Panc1 (cell line): ENCODE results near the gene SNX15. TPM values are rescaled to one million over a fixed set of nuclear protein-coding genes. Genes with fewer than 3 reads are reported as not detected.

Experiments
- ATAC-seq: fragments of 200-7000 bp; cut with Tn5 transposase; 2 replicates; pipeline ENCODE4 v1.9.1; 2020; ENCODE audit warnings: mild to moderate bottlenecking, moderate library complexity
- BruUV-seq: library from RNA; stranded (reverse); fragments of 400-500 nt; replicated peaks from 2 replicates; lab custom pipeline; 2021; lab: Mats Ljungman, UMichigan
- CTCF ChIA-PET: fragments of 300-600 bp; sonication (Branson Sonifier 250); formaldehyde crosslinking; loops from one replicate; lab custom pipeline; 2022; ENCODE audit warnings: antibody characterized with exemption; lab: Charles Lee
- POLR2A ChIA-PET: fragments of 300-600 bp; sonication (Branson Sonifier 250); formaldehyde crosslinking; loops from one replicate; lab custom pipeline; 2022; ENCODE audit warnings: antibody characterized with exemption; lab: Charles Lee
- DNase-seq: peaks from one replicate; pipeline ENCODE4 v3.0.0-alpha.2; 2010; ENCODE audit warnings: low read depth, low spot score
- H3K27ac ChIP-seq: 2 replicates; pipeline ENCODE4 v1.5.1; 2011; ENCODE audit warnings: mild to moderate bottlenecking, low read length, inconsistent platforms
- H3K27me3 ChIP-seq: fragments of 200-500 bp; sonication (Bioruptor generic); 2 replicates; pipeline ENCODE4 v1.6.0; 2014; ENCODE audit warnings: low read length, inconsistent platforms; ENCODE audit not compliant: control insufficient read depth, insufficient read depth
- H3K36me3 ChIP-seq: fragments of 200-500 bp; sonication (Bioruptor generic); 2 replicates; pipeline ENCODE4 v1.5.1; 2014; ENCODE audit warnings: inconsistent platforms, mild to moderate bottlenecking, low read length, moderate library complexity; ENCODE audit not compliant: control insufficient read depth, insufficient read depth
- H3K4me1 ChIP-seq: 2 replicates; pipeline ENCODE4 v1.5.1; 2011; ENCODE audit warnings: inconsistent platforms, mild to moderate bottlenecking, low read length, moderate library complexity; ENCODE audit not compliant: control insufficient read depth, insufficient read depth
- H3K4me3 ChIP-seq, 2 experiments: 2 replicates each; pipeline ENCODE4 v1.5.1; 2011 to 2012; ENCODE audit warnings: low read depth in 2 of 2, low read length in 2 of 2, mild to moderate bottlenecking in 2 of 2, inconsistent platforms in 1 of 2, moderate library complexity in 1 of 2
- H3K9me3 ChIP-seq: fragments of 200-500 bp; sonication (Bioruptor generic); 2 replicates; pipeline ENCODE4 v1.5.1; 2014; ENCODE audit warnings: low read depth, mild to moderate bottlenecking, inconsistent platforms, low read length, moderate library complexity; ENCODE audit not compliant: control insufficient read depth, insufficient read depth
- POLR2AphosphoS5 ChIP-seq: IDR thresholded peaks from 2 replicates; pipeline ENCODE4 v1.6.1; 2012; ENCODE audit warnings: mild to moderate bottlenecking, low read depth, low read length, moderate library complexity
- SIN3A ChIP-seq: IDR thresholded peaks from 2 replicates; pipeline ENCODE4 v1.6.1; 2012; ENCODE audit warnings: low read depth, mild to moderate bottlenecking, low read length, moderate library complexity, borderline replicate concordance; ENCODE audit not compliant: insufficient read depth
- TCF7L2 ChIP-seq: IDR thresholded peaks from 2 replicates; pipeline ENCODE4 v1.6.1; 2011; ENCODE audit warnings: mild to moderate bottlenecking, low read depth, low read length, inconsistent platforms
- in situ Hi-C: cut with HindIII; loops from 2 replicates; pipeline ENCODE4 v1.10.0; 2016; ENCODE audit warnings: low sequenced_read_pairs, low pct_unique_long_range_greater_than_20kb
- intact Hi-C: fragments of 100-400 bp; cut with micrococcal nuclease; formaldehyde crosslinking; loops from one replicate; pipeline ENCODE4 v1.10.0; 2022; ENCODE audit not compliant: unreplicated experiment
- total RNA-seq: library from RNA; stranded (reverse); gene quantifications from one replicate; pipeline ENCODE4 v1.2.1, GENCODE V29; 2021; ENCODE audit not compliant: unreplicated experiment
- TF ChIP-seq, protein P1 (sequence below), 2 experiments: IDR thresholded peaks; 2 replicates each; pipeline ENCODE4 v1.6.1; 2011 to 2012; ENCODE audit warnings: low read depth in 2 of 2, control low read depth in 1 of 2, low read length in 1 of 2, mild to moderate bottlenecking in 1 of 2, moderate library complexity in 1 of 2; ENCODE audit not compliant: insufficient read depth in 1 of 2
- TF ChIP-seq, protein P2 (sequence below): fragments of 450-650 bp; IDR thresholded peaks from 2 replicates; pipeline ENCODE4 v1.5.1; 2017; ENCODE audit warnings: mild to moderate bottlenecking

SNX15 gene
- total RNA-seq, 1 experiment from 2014 or later, result 51.5 TPM

DNA sequence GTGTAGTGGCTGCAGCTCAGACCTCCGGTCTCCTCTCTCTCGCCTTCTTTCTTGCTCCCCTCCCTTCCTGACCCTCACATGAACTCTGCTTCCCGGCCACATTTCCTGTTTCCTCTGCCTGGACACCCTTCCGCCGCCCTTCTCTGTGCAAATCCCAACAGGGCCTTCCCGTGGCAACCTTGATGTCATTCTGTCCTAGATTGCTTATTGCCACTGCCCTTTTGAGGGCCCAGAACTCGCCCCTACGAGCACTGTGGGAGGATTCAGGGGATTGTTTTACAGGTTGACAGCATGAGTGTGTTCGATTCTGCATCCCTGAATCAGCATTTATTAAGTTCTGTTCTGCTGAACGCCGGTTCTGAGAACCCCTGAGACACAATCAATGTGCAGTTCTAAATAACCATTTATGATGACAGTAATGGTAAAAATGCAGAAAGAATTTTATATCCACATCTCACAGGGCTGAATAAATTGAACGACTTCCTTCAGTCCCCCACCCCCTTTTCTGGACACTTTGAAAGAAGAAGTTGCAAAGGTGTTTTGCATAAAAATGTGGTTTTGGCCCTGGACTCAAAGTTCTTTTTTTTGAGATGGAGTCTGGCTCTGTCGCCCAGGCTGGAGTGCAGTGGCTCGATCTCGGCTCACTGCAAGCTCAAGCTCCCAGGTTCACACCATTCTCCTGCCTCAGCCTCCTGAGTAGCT, 36.9 kb upstream of the SNX15 start:
- no TSS peak for BruUV-seq
- DNase-seq, result no peak
- intact Hi-C loops, result no loop called here
- no peaks in the 10 kb centered on the region for H3K36me3 ChIP-seq
- in situ Hi-C loops, result no loop called here
- H3K27me3 ChIP-seq, result no peaks in the 10 kb centered on the region
- ATAC-seq, result no peak
- no peak overlapping the region for H3K4me3 ChIP-seq
- ChIA-PET POLR2A (no interaction called here), CTCF (no interaction called here)
- no peaks in the 10 kb centered on the region for H3K9me3 ChIP-seq
- TF ChIP-seq, protein P1, sequence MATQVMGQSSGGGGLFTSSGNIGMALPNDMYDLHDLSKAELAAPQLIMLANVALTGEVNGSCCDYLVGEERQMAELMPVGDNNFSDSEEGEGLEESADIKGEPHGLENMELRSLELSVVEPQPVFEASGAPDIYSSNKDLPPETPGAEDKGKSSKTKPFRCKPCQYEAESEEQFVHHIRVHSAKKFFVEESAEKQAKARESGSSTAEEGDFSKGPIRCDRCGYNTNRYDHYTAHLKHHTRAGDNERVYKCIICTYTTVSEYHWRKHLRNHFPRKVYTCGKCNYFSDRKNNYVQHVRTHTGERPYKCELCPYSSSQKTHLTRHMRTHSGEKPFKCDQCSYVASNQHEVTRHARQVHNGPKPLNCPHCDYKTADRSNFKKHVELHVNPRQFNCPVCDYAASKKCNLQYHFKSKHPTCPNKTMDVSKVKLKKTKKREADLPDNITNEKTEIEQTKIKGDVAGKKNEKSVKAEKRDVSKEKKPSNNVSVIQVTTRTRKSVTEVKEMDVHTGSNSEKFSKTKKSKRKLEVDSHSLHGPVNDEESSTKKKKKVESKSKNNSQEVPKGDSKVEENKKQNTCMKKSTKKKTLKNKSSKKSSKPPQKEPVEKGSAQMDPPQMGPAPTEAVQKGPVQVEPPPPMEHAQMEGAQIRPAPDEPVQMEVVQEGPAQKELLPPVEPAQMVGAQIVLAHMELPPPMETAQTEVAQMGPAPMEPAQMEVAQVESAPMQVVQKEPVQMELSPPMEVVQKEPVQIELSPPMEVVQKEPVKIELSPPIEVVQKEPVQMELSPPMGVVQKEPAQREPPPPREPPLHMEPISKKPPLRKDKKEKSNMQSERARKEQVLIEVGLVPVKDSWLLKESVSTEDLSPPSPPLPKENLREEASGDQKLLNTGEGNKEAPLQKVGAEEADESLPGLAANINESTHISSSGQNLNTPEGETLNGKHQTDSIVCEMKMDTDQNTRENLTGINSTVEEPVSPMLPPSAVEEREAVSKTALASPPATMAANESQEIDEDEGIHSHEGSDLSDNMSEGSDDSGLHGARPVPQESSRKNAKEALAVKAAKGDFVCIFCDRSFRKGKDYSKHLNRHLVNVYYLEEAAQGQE (IDR thresholded peaks at IDR 0.05; ENCODE audit: insufficient read depth in 1 of 2, low read depth in 2 of 2, low read length in 1 of 2), result no peak
- TF ChIP-seq TCF7L2 (no peak), SIN3A (no peak), POLR2AphosphoS5 (no peak)
- TF ChIP-seq, protein P2, sequence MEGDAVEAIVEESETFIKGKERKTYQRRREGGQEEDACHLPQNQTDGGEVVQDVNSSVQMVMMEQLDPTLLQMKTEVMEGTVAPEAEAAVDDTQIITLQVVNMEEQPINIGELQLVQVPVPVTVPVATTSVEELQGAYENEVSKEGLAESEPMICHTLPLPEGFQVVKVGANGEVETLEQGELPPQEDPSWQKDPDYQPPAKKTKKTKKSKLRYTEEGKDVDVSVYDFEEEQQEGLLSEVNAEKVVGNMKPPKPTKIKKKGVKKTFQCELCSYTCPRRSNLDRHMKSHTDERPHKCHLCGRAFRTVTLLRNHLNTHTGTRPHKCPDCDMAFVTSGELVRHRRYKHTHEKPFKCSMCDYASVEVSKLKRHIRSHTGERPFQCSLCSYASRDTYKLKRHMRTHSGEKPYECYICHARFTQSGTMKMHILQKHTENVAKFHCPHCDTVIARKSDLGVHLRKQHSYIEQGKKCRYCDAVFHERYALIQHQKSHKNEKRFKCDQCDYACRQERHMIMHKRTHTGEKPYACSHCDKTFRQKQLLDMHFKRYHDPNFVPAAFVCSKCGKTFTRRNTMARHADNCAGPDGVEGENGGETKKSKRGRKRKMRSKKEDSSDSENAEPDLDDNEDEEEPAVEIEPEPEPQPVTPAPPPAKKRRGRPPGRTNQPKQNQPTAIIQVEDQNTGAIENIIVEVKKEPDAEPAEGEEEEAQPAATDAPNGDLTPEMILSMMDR, result no peak
- H3K4me1 ChIP-seq, result no peaks in the 10 kb centered on the region
- H3K27ac ChIP-seq, result no peak overlapping the region

DNA sequence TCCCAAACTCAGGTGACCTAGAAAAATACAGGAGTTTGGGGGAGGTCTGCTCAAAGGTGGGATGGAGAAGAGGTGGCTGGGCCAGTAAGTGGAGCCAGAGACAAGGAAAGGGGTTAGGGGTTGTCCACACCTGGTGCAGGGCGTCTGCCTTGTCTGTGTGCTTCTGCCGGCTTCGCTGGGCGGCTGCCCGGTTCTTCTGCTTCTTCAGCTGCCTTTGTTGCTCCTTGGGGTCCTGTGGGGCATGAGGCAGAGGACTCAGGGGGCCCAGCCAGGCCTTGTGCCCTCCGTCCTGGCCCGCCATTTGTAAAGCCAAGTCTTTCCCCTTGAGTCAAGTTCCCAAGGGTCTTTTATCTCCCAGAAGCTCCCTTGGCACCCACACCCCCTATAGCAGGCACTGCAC, 32.9 kb upstream of the SNX15 start:
- ATAC-seq, result no peak
- TF ChIP-seq TCF7L2, result no peak
- TF ChIP-seq POLR2AphosphoS5, result no peak
- TF ChIP-seq, protein P1 (IDR thresholded peaks at IDR 0.05; ENCODE audit: insufficient read depth in 1 of 2, low read depth in 2 of 2, low read length in 1 of 2), result no peak
- TF ChIP-seq, protein P2, result no peak
- no peak for TF ChIP-seq SIN3A
- CTCF ChIA-PET, result no interaction called here
- no peak for DNase-seq
- no TSS peak for BruUV-seq
- POLR2A ChIA-PET, result no interaction called here
- H3K27ac ChIP-seq, result no peak overlapping the region
- H3K36me3 ChIP-seq, result no peaks in the 10 kb centered on the region
- in situ Hi-C loops (no loop called here), intact Hi-C loops (no loop called here)
- no peaks in the 10 kb centered on the region for H3K27me3 ChIP-seq
- no peak overlapping the region for H3K4me3 ChIP-seq
- no peaks in the 10 kb centered on the region for H3K9me3 ChIP-seq
- H3K4me1 ChIP-seq, result peaks cover 4% of the 10 kb centered on the region; the same call in 1 of the 2 replicates
